HG03521 (cell line): Measurements from ENCODE around the gene GLUL.

Source experiments
- ATAC-seq: cut with Tn5 transposase; IDR thresholded peaks from one replicate; pipeline ENCODE4 v1.9.1; 2021; ENCODE audit warnings: mild to moderate bottlenecking, moderate library complexity; ENCODE audit not compliant: unreplicated experiment

GLUL gene

DNA sequence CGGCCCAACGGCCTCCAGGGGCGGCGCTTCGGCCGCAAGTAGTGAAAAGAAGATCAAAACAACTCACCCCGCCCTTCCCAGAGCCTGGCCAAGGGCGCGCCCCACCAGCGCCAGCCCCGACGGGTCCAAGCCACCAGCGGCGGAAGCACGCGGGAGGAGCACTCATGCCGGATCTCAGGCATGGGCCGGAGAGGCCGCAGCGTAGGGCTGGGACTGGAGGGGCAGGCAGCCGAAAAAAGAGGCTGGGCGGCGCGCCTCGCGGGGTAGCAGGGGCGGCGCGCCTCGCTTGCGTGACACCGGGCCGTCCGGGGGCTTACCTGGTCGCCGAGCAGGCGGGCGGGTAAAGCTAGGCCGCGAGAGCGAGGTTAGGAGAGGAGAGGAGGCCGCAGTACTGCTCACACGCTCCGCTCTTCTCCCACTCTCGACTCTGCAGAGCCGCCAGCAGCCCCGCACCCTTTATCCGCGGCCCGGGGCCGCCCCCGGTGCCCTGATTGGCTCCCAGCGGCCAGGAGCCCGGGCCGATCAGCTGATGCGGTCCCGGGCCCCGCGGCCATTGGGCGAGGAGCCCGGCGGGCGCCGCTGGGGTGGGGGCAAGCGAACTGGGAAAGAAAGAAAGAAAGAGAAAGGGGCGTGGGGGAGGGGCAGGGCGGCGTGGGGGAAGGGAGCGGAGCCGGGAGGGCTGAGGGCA lies at the start of gene GLUL:
GLUL (minus strand) TSS at position 429 of the 688 bp plus-strand sequence. CDS start 3,053 bp downstream, outside the sequence.
- ATAC-seq, result peak; percentile 68

DNA sequence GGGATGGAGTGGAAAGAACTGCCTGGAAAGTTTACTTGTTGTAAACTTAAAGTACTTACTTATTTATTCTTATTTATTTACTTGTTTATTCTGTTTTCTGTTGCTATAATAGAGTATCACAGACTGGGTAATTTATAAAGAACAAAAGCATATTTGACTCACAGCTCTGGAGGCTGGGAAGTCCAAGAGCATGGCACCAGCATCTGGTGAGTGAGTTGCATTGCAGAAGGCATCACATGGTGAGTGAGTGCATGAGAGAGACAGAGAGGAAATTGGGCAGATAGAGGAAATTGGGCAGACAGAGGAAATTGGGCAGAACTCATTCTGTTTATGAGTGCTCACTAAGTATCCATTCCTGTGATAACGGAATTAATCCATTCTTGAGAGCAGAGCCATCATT lies 46.7 kb upstream of the GLUL start:
- no peak for ATAC-seq

DNA sequence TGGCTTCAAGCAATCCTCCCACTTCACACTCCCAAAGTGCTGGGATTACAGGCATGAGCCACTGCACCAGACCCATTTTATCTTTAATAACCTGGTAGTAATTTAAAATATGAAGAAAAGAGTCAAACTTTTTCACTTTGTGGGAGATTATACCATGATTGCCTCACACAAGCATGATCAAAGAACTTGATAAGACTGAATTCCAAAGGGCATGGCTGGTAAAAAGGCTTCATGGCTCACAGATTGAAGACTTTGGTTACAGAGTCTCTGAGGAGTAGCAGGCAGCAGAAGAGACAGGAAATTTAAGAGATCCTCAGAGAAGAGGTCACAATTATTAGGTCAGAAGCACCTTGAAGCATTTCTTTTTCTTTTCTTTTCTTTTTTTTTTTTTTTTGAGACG lies 42.0 kb upstream of the GLUL start:
- ATAC-seq, result no peak

DNA sequence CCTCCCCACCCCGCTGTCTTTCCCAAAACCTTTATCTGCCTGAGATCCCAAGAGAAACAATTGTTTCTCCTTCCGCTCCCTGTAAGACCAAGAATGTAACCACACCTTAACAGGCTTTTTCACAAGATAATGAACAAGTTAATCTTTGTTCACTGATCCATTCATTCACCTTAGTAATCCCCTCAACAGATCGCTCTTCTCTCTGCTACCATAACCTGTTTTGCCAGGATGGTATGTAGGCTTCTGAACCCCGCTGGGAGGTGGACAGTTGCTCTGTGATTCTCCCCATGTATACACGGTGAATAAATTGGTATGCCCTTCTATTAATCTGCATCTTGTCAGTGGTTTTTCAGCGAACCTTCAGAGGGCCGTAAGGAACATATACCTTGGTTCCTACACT lies 39.7 kb upstream of the GLUL start:
- no peak for ATAC-seq

DNA sequence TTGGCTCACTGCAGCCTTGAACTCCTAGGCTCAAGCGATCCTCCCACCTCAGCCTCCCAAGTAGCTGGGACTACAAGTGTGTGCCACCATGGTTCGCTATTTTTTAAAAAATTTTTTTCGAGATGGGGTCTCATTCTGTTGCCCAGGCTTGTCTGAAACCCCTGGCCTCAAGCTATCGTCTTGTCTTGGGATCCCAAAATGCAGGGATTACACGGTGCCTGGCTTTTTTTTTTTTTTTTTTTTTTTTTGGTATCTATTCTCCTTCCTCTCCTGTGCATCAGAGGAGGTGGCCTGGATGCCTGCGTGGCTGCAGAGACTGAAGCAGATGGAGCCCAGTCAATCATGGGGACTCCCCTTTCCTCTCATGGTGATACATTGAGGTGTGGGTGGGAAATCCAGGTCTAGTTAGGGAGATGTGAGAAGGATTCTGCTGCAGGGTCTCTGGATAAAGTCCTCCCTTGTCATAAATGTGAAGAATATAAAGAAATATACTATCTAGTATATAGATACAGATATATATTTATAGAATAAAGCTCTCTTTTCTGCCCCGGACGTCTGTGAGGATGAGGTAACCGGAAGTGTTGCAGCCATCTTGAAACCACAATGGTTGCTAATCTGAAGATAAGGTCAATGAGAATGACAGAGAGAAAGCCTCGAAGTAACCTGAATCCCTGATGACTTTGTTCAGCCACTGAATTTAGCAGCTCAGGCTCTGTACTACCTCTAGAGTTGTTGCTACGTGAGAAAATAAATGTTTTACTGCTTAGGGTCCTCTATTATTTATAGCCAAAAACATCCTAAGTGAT lies 38.9 kb upstream of the GLUL start:
- ATAC-seq, result peak; percentile 43

DNA sequence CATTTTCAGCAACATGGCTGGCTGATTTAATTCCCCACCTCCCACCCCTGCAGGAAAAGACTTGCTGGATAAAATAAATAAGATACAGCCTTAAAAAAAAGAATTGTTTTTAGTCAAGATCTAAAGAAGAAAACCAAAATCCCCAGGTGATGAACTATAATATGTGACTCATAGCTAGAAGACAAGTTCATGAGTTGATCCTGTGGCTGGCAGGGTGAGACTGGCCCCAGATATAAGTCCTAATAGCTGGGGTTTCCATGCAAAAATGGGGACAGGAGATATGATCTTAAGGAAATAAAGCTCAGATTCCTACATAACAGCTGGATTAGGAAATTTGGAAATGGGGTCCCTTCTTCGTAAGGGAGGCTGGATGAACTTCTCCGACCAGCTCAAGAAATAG lies 36.5 kb upstream of the GLUL start:
- ATAC-seq, result no peak

DNA sequence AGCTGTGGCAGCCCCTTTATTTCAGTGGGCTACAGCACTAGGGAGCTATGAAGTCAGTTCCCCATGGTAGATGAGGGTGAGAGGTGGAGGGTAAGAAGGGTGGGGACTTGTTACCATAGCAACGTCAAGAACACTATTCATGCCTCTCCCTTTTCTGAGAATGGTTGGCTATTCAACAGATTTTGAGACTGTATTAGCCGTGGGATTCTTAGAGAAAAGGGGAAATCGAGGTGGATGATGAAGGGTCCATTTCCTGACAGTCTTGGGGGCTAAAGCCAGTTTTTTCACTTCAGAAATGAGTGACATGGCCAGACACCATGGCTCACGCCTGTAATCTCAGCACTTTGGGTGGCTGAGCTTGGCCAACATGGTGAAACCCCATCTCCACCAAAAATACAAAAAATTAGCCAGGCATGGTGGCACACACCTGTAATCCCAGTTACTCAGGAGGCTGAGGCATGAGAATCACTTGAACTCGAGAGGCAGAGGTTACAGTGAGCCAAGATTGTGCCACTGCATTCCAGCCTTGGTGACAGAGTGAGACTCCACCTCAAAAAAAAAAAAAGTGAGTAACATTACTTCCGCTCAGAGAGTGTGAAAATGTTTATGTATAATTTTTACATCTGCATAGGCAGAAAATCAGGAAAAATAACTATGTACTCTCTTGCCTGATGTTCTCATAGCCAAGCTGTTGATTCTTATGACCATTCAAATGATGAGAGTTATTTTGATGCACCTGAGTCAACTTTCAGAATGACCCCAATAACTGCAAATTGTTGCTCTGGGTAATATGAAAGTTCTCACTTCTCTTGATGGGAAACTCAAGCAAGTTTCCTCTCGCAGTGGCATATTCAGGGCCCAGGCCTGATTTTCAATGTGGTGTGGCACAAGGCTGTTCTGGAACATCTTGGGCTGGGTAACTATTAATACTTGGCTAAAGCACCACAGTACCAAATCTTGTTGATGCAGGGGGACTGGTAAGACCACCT lies 35.1 kb upstream of the GLUL start:
- peak; percentile 59 for ATAC-seq

DNA sequence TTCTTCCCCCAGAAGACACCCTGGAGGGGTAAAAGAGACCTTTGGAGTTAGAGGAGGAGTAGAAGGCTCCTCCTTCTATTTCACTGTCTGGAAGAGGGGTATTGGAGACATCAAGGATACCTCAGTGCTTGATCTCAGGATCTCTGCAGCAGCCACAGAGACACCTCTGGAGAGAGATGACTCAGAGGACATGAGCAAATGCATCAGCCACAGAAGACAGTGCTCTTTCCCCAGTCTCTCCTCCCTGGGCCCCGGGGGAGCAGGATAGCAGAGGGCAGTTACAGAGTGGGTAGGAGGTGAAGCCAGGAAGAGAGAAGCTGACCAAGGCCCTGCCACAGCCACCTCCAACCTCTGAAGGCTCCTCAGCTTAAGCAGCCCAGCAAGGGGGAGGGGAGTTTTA lies 24.2 kb upstream of the GLUL start:
- ATAC-seq, result no peak

DNA sequence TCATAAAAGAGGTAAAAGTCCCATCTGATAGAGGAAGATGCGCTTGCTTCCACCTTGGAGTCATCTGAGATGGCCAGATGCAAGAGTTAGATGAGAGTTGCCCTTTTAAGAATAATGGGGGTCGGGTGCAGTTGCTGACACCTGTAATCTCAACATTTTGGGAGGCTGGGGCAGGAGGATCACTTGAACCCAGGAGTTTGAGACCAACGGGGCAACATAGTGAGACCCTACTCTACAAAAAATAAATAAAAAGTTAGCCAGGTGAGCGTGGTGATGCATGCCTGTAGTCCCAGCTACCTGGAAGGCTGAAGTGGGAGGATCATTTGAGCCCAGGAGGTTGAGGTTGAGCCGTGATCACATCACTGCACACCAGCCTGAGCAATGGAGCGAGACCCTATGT lies 22.4 kb upstream of the GLUL start:
- no peak for ATAC-seq

DNA sequence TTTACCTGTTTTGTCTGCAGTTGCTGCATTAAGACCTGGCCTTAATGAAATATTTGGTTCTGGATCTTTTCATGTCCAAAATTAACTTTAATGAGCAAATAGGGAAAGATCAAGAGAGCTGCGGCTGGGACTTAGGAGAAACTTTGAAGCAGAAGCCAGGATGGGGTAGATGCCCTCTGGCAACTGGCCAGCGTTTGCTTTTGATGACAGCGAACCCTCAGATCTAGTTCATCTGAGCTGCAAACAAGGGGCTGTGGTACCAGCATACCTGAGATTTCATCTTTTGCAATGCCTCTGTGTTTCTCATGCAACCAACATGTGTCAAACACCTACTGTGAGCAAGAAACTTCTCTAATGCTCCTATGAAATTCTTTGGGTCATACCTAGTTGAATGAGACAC lies 21.9 kb upstream of the GLUL start:
- ATAC-seq, result no peak

DNA sequence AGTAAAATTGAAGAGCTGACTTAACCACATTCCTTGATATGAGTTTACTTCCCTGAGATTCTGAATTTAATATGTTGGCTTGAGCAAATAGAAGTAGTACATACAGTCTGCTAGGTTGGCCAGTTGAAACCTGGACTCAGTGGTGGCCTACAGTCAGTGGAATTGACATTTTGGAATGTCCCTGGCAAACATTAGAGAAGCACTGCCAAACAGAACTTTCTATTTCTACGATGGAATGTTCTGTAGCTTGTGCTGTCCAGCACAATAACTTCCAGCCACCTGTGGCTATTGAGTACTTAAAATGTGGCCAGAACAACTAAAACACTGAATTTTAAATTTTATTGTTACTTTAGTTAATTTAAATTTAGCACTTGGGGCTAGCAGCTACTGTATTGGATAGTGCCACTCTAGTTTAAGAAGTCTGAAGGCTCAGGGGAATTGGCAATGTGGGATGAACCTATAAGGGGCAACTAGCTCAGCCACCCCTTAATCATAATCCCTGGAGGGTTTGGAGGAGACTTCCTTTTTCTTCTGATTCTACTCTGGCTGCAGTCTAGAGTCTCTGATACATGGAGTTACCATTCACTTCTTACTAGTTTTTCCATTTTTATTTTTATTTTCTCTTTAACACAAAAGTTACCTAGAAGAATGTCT lies 19.2 kb upstream of the GLUL start:
- ATAC-seq, result no peak

DNA sequence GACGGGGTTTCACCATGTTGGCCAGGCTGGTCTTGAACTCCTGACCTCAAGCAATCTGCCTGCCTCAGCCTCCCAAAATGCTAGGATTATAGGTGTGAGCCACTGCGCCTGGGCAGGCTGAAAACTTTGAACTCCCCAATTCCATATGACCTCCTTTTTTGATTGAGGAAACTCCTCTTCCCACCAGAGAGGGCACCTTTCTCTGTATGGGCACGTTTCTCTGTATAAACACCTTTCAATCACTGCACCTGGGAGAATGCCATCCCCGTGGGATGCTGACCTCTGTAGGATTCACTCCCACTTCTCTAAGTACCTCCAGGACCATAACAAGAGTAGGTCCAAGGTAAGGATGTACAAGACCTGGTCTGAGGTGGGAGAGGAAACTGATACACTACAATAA lies 18.5 kb upstream of the GLUL start:
- no peak for ATAC-seq

DNA sequence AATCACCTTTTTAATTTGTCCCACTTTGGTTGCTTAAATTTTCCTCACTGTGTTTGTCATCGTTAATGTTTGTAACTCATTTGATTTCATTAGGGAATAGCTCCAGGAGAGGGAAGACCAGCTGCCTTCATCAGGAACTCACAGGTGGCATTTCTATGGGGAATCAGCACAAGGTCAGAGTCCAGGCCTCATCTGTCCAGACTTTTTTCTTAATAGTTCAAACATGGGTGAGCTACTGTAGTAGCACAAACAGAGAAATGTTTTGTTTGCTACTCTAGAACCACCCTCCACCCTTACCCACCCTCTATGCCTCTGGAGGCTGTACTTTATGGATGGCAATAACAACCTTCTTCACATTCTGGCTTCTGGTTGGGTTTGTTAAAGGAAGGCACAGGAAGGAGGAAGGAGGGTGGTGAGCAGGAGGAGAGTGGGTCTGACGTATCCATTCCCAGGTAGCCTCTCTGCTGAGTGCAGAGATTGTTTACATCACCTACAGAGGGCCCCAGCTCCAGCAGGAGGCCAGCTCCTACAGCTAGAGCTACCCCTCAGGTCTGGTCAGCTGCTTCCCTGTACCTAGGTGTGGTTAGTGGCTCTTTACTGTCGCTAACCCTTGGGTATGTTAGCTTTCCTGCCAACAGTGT lies 17.0 kb upstream of the GLUL start:
- no peak for ATAC-seq

DNA sequence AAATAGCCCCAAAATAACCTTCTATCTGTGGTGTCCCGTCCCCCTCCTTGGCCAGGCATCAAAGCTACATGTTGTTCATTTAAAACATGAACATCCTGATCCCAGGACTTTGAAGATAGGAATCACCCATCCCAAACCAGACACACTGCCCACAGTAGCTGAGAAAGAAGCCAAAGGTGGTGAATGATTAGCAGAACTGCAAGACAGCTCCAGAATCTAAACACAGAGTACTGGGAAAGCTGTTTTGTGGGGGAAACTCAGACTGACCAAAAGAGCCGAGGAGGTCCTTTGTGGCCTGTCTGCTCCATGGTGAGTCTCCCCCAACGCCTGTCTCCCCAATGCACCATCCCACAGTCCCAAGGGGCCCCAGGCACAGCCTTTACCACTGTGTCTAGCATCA lies 16.1 kb upstream of the GLUL start:
- ATAC-seq, result no peak

DNA sequence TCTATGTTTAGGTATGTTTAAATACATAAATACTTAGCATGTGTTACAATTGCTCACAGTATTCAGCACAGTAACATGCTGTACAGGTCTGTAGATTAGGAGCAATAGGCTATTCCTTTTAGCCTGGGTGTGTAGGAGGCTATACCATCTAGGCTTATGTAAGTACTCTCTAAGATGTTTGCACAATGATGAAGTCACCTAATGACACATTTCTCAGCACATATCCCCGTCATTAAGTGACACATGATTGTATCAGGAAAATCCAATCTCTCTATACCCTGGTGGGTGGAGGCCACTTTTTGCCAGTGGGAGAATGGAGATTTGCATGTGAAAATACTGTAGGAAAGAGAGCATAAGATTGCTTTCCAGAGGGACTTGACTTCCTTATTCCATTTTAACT lies 14.4 kb upstream of the GLUL start:
- ATAC-seq, result no peak

DNA sequence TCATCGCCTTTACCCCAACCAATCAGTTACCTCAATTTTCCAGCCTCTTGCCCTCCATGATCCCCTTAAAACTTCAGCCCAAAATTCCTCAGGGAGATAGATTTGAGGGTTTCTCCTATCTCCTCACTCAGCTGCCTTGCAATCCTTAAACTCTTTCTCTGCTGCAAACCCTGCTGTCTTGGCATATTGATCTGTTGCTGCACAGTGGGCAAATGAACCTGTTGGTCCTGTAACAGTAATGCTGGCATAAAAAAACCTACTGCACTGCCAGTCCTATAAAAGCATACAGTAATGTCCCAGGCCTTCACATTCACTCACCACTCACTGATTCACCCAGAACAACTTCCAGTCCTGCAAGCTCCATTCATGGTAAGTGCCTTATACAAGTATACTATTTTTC lies 14.0 kb upstream of the GLUL start:
- ATAC-seq, result no peak

DNA sequence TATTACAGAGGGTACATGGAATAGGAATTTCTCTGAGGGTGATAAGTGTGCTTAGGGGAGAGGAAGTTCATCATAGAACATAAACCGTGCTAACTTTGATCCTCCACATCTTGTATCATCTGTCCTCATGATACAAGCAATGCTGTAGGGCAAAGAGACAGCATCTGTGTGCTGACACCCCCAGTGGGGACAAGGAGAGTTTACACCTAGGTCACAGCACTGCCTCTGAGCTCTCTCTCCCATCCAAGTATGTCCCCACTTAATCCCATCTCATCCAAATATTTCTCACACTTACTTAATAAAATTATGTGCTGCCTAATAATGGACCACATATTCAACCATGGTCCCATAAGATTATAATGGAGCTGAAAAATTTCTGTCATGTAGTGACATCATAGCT lies 13.2 kb upstream of the GLUL start:
- ATAC-seq, result no peak

DNA sequence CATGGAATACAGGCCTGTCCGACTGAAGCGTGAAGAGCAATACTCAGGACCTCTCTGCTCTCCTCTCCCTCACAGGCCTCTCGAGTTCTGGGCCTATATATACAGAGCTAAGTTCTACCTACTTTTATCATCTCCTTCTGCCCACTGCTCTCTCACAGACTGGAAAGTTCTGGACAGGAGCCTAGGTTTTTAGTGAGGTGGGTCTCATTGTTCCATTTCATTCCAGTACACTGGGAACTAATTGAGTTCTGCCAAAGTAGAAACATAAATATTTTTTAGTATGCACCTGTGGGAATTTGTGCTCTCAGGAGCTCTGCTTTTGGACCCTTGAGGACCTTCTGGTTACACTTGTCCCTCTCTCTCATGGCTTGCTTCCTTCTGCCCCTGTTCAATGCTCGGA lies 9.0 kb upstream of the GLUL start, which contains the start of gene TEDDM1:
TEDDM1 (minus strand) TSS at position 101 of the 400 bp plus-strand sequence. CDS start 182 bp downstream, outside the sequence.
- no peak for ATAC-seq

DNA sequence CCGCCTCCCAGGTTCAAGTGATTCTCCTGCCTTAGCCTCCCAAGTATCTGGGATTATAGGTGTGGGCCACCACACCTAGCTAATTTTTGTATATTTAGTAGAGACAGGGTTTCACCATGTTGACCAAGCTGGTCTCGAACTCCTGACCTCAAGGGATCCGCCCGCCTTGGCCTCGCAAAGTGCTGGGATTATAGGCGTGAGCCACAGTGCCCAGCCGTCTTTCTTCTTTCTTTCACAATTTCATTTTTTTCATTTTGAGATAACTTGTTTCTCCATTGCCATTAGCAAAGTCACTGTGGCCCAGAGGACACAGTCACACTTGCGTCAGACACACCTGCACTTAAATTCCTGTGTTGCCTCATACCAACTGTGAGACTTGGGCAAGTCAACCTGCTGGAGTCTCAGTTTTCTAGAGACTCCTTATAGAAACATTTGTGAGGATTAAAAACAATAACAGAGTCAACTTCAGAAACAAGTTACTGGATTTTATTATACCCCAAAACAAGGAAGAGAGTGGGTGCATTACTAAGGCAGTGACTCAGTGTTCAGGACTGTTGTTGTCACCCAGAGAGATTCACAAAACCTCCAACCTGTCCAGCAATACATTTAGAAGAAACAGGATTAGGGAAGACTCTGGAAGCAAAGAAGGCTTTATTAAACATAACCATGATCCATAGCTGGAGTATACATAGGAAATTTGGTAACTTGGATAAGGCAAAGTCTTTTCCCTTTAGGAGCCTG lies 6.2 kb upstream of the GLUL start:
- no peak for ATAC-seq

DNA sequence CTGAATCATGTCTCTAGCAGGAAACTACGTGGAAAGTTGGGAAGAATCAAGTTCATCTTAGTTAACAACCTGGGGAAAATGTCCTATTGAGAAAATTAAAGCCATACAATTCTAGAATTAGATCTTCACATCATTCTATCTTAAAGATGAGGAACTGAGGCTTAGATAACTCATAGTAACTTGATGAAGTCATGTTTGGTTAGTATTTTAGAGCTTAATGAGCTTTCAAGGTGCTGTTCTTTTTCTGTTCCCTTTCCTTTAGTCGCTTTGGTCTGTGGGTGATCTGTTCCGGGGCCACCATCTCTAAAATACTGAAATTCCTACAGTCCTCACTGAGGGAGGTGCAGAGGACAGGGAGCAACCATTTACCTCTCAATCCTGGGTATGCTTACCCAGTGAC lies 4.3 kb upstream of the GLUL start:
- ATAC-seq, result no peak
